Uterus (tissue), 4 donors: ENCODE data around the gene KRTAP5-5. TPM values are rescaled to one million over a fixed set of nuclear protein-coding genes. Genes with fewer than 3 reads are reported as not detected.

Experiments used
- DNase-seq, 2 donors: peaks; one replicate each; pipeline ENCODE4 v3.0.0-alpha.2; 2019 to 2020
- H3K27ac ChIP-seq, 2 donors: fragments of 200-600 bp; sonication (generic); 1 replicate in 1 of 2; 2 replicates in 1 of 2; pipeline ENCODE4 v1.5.1; 2016 to 2018
- H3K27me3 ChIP-seq, 2 donors: fragments of 200-600 bp; sonication (generic); one replicate each; pipeline ENCODE4 v1.5.1; 2018 to 2019; ENCODE audit warnings: control low read depth in 1 of 2
- H3K36me3 ChIP-seq, 2 donors: fragments of 200-600 bp; sonication (generic); one replicate each; pipeline ENCODE4 v1.5.1; 2019; ENCODE audit warnings: control low read depth in 1 of 2
- H3K4me1 ChIP-seq, 2 donors: fragments of 200-600 bp; sonication (generic); one replicate each; pipeline ENCODE4 v1.5.1; 2018 to 2019; ENCODE audit warnings: control low read depth in 1 of 2
- H3K4me3 ChIP-seq, 2 donors: fragments of 200-600 bp; sonication (generic); 1 replicate in 1 of 2; 2 replicates in 1 of 2; pipeline ENCODE4 v1.5.1; 2018 to 2019; ENCODE audit warnings: mild to moderate bottlenecking in 1 of 2
- H3K9me3 ChIP-seq, 2 donors: fragments of 200-600 bp; sonication (generic); one replicate each; pipeline ENCODE4 v1.5.1; 2019; ENCODE audit warnings: control low read depth in 1 of 2
- CTCF ChIP-seq, 4 experiments: fragments of 200-600 bp in 2 of 4; fragments of 450-650 bp in 2 of 4; sonication (generic) in 2 of 4; IDR thresholded peaks; one replicate each; pipeline ENCODE4 v1.5.1; 2016 to 2019; ENCODE audit warnings: antibody characterized with exemption in 4 of 4, mild to moderate bottlenecking in 2 of 4, moderate library complexity in 1 of 4
- POLR2A ChIP-seq, 2 donors: fragments of 450-650 bp; IDR thresholded peaks; one replicate each; pipeline ENCODE4 v1.6.1; 2016; ENCODE audit warnings: antibody characterized with exemption in 2 of 2, mild to moderate bottlenecking in 1 of 2, moderate library complexity in 1 of 2
- intact Hi-C: fragments of 100-400 bp; cut with DNase I; formaldehyde crosslinking; loops from one replicate; pipeline ENCODE4 v1.15.1; 2023; ENCODE audit warnings: low total_unique reads
- total RNA-seq, 4 donors: library from RNA; depleted of rRNA in 3 of 4; stranded (reverse); fragments of >200 nt in 3 of 4; gene quantifications; one replicate each; pipeline versions ENCODE4 v1.1.0 to v1.2.4, GENCODE V29; 2014 to 2023
- donor health status: DM: yes; HTN: yes; CAD: no.

Gene KRTAP5-5
- total RNA-seq, 4 donors from 2014 or later: not detected

GRCh38 chr11:1639102-1639620 is 9.6 kb downstream of the KRTAP5-5 start:
- Histone ChIP-seq H3K9me3 (no peaks in the 10 kb centered on the region), H3K27ac (no peak overlapping the region), H3K27me3 (no peaks in the 10 kb centered on the region), H3K36me3 (no peaks in the 10 kb centered on the region), H3K4me1 (no peaks in the 10 kb centered on the region), H3K4me3 (no peak overlapping the region)
- TF ChIP-seq CTCF (IDR thresholded peaks at IDR 0.05): no peak
- no peak for TF ChIP-seq POLR2A (IDR thresholded peaks at IDR 0.05)
- DNase-seq: peak in 1 of 2 donors; percentile 39
- intact Hi-C loops: no loop called here

- DNase-seq: no peak
- intact Hi-C loops: no loop called here
- TF ChIP-seq CTCF (IDR thresholded peaks at IDR 0.05) (no peak), POLR2A (IDR thresholded peaks at IDR 0.05) (no peak)
These were observed 10.1 kb downstream of the KRTAP5-5 start for GRCh38 chr11:1639666-1640065.

GRCh38 chr11:1640076-1640946 is 10.7 kb downstream of the KRTAP5-5 start:
- intact Hi-C loops: no loop called here
- Histone ChIP-seq H3K36me3 (no peaks in the 10 kb centered on the region), H3K27me3 (no peaks in the 10 kb centered on the region), H3K4me1 (no peaks in the 10 kb centered on the region), H3K4me3 (no peak overlapping the region), H3K9me3 (no peaks in the 10 kb centered on the region), H3K27ac (no peak overlapping the region)
- DNase-seq: no peak
- no peak for TF ChIP-seq POLR2A (IDR thresholded peaks at IDR 0.05)
- TF ChIP-seq CTCF (IDR thresholded peaks at IDR 0.05): peak in 3 of 4 experiments; percentile 25 to 42 (median 34)

More at GRCh38 chr11:1639666-1640065, 10.1 kb downstream of the KRTAP5-5 start:
- Histone ChIP-seq H3K4me3 (no peak overlapping the region), H3K9me3 (no peaks in the 10 kb centered on the region), H3K4me1 (no peaks in the 10 kb centered on the region), H3K27me3 (no peaks in the 10 kb centered on the region), H3K27ac (no peak overlapping the region), H3K36me3 (no peaks in the 10 kb centered on the region)

GRCh38 chr11:1641096-1641495 is 11.5 kb downstream of the KRTAP5-5 start:
- H3K27ac ChIP-seq: no peak overlapping the region
- no peaks in the 10 kb centered on the region for H3K9me3 ChIP-seq
- intact Hi-C loops: no loop called here
- H3K4me1 ChIP-seq: no peaks in the 10 kb centered on the region
- H3K4me3 ChIP-seq: no peak overlapping the region
- no peak for TF ChIP-seq CTCF (IDR thresholded peaks at IDR 0.05)
- no peak for TF ChIP-seq POLR2A (IDR thresholded peaks at IDR 0.05)
- H3K27me3 ChIP-seq: no peaks in the 10 kb centered on the region
- DNase-seq: no peak
- no peaks in the 10 kb centered on the region for H3K36me3 ChIP-seq
